ENCODE measurements around the gene GFI1B.
"Not testable (repeated sequence)": the region's sequence is repeated elsewhere in the genome, so short reads cannot be mapped to it uniquely, and the experiment has no call there.

Gene GFI1B

GRCh38 chr9:132991351-132992300 is 13.1 kb downstream of the GFI1B start:
- DNase-seq (ENCODE audit: low spot score), result no peak

GRCh38 chr9:132993511-132993939 is 15.0 kb downstream of the GFI1B start:
- no peak for DNase-seq (ENCODE audit: low spot score)

GRCh38 chr9:132994410-132995120 is 16.1 kb downstream of the GFI1B start:
- DNase-seq (ENCODE audit: low spot score), result no peak

- no peak for DNase-seq (ENCODE audit: low spot score)
Observed at GRCh38 chr9:132995121-132995420, 16.6 kb downstream of the GFI1B start.

- no peak for DNase-seq (ENCODE audit: low spot score)
Observed at GRCh38 chr9:132995879-132996278, 17.4 kb downstream of the GFI1B start.

GRCh38 chr9:132996526-132996925 is 18.0 kb downstream of the GFI1B start:
- no peak for DNase-seq (ENCODE audit: low spot score)

- no peak for DNase-seq (ENCODE audit: low spot score)
Observed at GRCh38 chr9:132997591-132997990, 19.1 kb downstream of the GFI1B start.

GRCh38 chr9:132998221-132998620 is 19.7 kb downstream of the GFI1B start:
- DNase-seq (ENCODE audit: low spot score), result not testable (repeated sequence)

GRCh38 chr9:132998831-132999635 is 20.5 kb downstream of the GFI1B start:
- no peak for DNase-seq (ENCODE audit: low spot score)

- DNase-seq (ENCODE audit: low spot score), result no peak
Observed at GRCh38 chr9:133002147-133003070, 23.9 kb downstream of the GFI1B start.

GRCh38 chr9:133003071-133003461 is 24.6 kb downstream of the GFI1B start:
- DNase-seq (ENCODE audit: low spot score), result no peak

- no peak for DNase-seq (ENCODE audit: low spot score)
Observed at GRCh38 chr9:133003671-133004090, 25.2 kb downstream of the GFI1B start.

- no peak for DNase-seq (ENCODE audit: low spot score)
Observed at GRCh38 chr9:133004091-133004998, 25.9 kb downstream of the GFI1B start.

GRCh38 chr9:133004999-133005760 is 26.7 kb downstream of the GFI1B start:
- no peak for DNase-seq (ENCODE audit: low spot score)

- DNase-seq (ENCODE audit: low spot score), result no peak
Observed at GRCh38 chr9:133005957-133006356, 27.5 kb downstream of the GFI1B start.

- DNase-seq (ENCODE audit: low spot score), result no peak
Observed at GRCh38 chr9:133006731-133007352, 28.3 kb downstream of the GFI1B start.

GRCh38 chr9:133008406-133008805 is 29.9 kb downstream of the GFI1B start:
- no peak for DNase-seq (ENCODE audit: low spot score)

- no peak for DNase-seq (ENCODE audit: low spot score)
Observed at GRCh38 chr9:133008824-133009223, 30.3 kb downstream of the GFI1B start.

All from left forelimb (tissue), 1 donor.